ENCODE data around the gene FKBP5. TPM values are rescaled to one million over a fixed set of nuclear protein-coding genes. Genes with fewer than 3 reads are reported as not detected.
"Not testable (repeated sequence)": the region's sequence is repeated elsewhere in the genome, so short reads cannot be mapped to it uniquely, and the experiment has no call there.

The FKBP5 gene
- total RNA-seq (2014; rRNA removed; shearing (Covaris generic); ENCODE audit: low replicate concordance), result 4.3 and 6.9 TPM in 2 replicates

DNA sequence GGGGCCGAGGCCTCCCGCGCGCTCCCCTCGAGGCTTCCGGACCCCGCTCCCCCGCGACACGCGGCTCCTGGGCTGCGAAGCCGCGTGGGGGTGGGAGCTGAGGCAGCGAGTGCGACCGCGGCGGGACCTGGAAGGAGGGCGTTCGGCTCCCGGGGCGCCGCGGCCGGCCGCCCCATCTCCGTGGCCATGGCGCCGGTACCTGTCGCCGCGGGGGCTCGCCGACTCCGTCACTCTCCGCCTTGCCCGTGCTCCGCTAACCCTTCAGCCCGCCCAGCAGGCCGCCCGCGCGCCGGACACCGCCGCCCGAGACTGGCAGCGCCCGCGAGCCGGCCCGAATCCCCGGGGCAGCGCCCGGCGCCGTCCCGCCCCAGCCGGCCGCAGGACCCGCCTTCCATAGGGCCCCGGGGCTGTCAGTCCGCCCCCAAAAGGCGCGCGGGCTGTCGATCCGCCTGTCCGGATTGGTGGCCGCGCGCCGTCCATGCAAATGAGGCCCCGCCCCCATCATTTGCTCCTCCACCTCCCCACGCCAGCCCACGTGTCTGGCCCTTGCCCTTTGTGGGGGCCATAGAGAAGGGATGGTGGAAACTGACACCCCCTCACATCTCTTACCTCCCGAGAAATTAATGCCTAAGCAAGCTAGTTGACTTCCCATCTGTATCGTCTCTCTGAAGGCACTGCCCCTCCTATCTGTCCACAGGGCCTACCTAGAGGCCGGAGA lies at the start of gene FKBP5:
TSS of gene FKBP5 (minus strand) at position 311 of the 718 bp plus-strand sequence. CDS start 46,091 bp downstream, outside the sequence.
- DNase-seq (ENCODE audit: low read depth), result peak; percentile 91
- in situ Hi-C loops (cut with HindIII; ENCODE audit: low pct_unique_long_range_greater_than_20kb, low sequenced_read_pairs), result no loop called here

DNA sequence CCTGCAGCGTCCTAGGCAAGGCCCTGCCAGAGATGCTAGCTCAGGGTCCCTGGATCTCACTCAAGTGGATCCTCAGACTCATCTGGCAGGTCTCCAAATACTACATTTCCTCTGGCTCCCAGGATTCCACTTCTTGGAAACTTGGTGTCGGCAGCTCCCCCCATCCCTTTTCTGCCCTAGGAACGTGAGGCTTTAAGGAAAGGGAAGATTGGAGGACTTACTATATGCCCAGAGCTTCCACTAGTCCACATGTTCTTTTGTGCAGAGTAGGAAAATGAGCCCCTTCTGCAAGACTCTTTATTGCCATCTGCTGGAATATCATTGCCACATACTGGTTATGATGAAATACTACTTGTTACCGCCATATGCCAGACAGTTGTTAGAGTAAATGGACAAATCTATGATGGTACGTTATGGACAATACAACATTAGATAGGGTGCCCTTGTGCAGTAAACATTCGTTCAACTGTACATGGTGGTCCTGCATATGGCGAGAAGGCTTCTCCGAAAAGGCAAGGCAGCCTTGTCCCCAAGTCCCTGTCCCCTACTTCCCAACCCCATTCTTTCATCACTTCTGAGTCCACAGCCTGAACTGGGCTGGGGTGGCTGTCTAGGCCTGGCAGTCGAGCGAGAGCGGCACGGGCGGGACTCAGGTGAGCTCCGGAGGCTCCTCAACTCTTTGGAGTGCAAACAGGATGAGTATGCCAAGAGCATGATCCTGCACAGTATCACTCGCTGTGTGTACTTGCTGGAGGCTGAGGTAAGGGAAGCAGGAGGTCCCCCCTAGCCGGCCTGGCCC lies 48.9 kb upstream of the FKBP5 start:
- in situ Hi-C loops (cut with HindIII; ENCODE audit: low pct_unique_long_range_greater_than_20kb, low sequenced_read_pairs), result no loop called here
- DNase-seq (ENCODE audit: low read depth), result peak; percentile 70

DNA sequence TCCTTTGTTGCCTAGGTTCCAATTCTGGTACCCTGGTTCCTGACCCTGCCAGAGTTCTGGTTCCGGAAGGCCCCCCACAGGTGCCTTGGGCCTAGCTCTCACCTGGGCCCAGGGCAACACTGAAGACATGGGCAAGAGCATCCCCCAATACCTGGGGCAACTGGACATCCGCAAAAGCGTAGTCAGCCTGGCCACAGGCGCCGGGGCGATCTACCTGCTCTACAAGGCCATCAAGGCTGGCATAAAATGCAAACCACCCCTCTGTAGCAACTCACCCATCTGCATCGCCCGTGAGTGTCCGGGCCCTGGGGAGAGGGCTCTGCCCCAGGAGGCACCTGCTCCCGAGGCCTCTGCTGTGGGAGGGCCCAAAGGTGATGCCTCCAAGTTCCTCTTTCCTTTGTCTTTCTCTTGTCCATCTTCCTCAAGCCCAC lies 48.3 kb upstream of the FKBP5 start, which contains the start of gene ARMC12:
TSS of gene ARMC12 (plus strand) at position 51 of the 431 bp plus-strand sequence. CDS start at position 128, 77 bp downstream.
- no peak for DNase-seq (ENCODE audit: low read depth)
- in situ Hi-C loops (cut with HindIII; ENCODE audit: low pct_unique_long_range_greater_than_20kb, low sequenced_read_pairs), result no loop called here

DNA sequence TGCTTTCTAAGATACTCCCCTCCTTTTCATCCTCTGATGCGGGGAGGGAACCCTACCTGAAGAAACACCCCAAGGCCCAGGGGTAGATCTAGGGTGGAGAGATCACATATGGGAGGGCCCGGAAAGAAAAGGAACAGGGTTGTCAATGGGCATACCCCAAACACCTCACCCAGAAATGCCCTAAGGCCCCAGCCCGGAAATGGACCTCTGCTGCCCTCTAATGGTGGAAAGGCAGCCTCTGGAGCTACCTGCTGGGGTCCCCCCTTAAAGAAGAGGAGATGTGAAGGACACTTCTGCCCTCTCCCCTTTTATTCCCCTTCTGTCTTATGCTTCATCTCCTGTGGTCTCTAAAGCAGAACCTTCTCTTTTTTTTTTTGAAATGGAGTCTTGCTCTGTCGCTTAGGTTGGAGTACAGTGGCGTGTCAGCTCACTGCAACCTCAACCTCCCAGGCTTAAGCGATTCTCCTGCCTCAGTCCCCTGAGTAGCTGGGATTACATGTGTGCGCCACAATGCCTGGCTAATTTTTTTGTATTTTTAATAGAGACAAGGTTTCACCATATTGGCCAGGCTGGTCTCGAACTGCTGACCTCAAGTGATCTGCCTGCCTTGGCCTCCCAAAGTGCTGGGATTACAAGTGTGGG lies 47.7 kb upstream of the FKBP5 start:
- in situ Hi-C loops (cut with HindIII; ENCODE audit: low pct_unique_long_range_greater_than_20kb, low sequenced_read_pairs), result no loop called here
- peak; percentile 56 for DNase-seq (ENCODE audit: low read depth)

DNA sequence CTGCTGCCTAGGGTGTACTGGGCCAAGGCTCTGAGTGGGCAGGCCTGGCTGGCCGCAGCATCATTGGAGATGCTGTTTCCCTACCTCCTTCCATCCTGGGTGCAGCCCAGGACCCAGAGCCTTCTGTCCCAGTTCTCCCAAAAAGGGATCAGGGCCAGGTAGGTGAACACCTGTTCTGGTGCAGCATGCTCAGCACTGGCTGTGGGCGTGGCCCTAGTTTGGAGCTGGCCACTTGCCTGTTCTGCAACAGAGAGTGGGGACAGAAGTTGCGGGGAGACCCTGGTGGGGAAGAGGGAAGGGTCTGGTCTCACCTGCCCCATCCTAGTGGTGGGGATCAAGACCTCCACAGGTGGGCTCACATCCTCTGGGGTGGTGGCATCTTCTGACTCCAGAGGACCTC lies 46.7 kb upstream of the FKBP5 start:
- DNase-seq (ENCODE audit: low read depth), result no peak
- in situ Hi-C loops (cut with HindIII; ENCODE audit: low pct_unique_long_range_greater_than_20kb, low sequenced_read_pairs), result no loop called here

DNA sequence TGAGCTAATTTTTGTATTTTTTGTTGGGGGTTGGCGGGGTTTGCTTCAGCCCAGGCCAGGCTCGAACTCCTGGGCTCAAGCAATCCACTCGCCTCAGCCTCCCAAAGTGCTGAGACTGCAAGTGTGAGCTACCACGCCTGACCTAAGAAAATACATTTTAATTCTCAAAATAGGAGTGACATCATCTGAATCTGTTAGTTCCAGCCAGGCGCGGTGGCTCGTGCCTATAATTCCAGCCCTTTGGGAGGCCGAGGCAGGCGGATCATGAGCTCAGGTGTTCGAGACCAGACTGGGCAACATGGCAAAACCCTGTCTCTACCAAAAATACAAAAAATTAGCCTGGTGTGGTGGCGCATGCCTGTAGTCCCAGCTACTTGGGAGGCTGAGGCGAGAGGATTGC lies 45.6 kb upstream of the FKBP5 start:
- in situ Hi-C loops (cut with HindIII; ENCODE audit: low pct_unique_long_range_greater_than_20kb, low sequenced_read_pairs); DNase-seq (ENCODE audit: low read depth): not testable (repeated sequence)

DNA sequence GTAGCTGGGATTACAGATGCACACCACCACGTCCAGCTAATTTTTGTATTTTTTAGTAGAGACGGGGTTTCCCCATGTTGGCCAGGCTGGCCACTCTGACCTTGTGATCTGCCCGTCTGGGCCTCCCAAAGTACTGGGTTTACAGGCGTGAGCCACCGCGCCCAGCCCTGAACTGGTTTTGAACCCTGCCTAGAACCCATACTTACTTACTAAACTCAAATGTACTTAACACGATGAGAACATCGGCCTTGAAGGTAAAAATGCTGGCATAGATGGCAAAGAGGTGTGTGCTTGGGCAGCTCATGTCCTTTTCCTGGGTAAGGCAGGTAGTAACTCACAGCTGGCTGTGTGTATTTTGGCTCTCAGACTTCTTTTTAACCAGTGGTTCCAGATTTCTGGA lies 44.9 kb upstream of the FKBP5 start:
- in situ Hi-C loops (cut with HindIII; ENCODE audit: low pct_unique_long_range_greater_than_20kb, low sequenced_read_pairs), result no loop called here
- DNase-seq (ENCODE audit: low read depth), result no peak

DNA sequence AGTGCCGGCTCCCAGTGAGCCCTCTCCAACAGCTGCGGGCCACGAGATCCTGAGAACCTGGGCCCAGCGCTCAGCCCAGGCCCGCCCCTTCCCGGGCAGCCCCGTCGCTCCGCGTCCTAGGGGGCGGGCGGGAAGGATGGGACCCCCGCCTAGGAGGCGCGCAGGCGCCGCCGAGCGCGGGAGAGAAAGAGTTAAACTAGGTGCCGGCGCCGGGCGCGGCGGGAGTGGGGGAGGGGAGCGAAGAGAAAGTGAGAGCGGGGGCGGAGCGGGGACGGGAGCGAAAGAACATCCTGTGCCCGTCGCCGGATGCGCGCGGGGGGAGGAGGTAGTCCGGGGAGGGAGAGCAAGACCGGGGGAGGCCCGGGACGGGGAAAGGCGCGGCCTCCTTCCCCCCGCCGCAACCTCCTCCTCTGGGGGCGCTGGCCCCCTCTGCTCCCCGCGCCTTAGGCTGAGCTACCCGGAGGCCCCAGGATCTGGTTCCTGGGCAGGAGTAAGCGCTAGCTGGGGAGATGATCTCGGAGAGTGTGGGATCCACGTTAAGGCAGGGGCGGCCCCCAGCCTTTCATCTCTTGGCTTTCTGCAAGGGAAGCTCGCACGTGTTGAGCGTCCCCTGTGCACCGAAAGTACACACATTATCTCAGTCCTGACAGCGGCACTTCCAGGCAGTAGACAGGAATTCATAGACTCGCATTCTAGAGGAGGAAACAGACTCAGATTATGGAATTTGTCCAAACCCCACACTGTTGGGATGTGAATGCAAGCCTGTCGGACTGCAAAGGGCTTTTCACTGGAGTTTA lies 43.2 kb upstream of the FKBP5 start:
- in situ Hi-C loops (cut with HindIII; ENCODE audit: low pct_unique_long_range_greater_than_20kb, low sequenced_read_pairs), result no loop called here

DNA sequence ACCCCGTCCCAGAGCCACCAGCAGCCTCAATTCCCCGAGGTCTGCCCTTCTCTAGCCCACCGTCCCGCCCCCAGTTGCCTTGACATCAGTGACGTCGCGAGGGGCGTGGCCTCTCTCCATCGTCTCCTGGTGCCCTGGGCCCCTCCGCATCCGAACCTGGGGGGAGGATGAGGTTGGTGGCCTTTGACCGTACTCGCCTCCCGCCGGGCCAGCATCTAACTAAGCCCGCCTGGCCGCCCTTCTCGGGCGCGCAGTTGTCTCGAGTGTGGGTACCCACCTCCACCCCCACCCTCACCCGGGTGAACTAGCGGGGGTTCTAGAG lies 42.7 kb upstream of the FKBP5 start:
- DNase-seq (ENCODE audit: low read depth), result peak; percentile 87
- in situ Hi-C loops (cut with HindIII; ENCODE audit: low pct_unique_long_range_greater_than_20kb, low sequenced_read_pairs), result no loop called here

More for the DNA sequence above, 43.2 kb upstream of the FKBP5 start:
- DNase-seq (ENCODE audit: low read depth), result peak; percentile 86

DNA sequence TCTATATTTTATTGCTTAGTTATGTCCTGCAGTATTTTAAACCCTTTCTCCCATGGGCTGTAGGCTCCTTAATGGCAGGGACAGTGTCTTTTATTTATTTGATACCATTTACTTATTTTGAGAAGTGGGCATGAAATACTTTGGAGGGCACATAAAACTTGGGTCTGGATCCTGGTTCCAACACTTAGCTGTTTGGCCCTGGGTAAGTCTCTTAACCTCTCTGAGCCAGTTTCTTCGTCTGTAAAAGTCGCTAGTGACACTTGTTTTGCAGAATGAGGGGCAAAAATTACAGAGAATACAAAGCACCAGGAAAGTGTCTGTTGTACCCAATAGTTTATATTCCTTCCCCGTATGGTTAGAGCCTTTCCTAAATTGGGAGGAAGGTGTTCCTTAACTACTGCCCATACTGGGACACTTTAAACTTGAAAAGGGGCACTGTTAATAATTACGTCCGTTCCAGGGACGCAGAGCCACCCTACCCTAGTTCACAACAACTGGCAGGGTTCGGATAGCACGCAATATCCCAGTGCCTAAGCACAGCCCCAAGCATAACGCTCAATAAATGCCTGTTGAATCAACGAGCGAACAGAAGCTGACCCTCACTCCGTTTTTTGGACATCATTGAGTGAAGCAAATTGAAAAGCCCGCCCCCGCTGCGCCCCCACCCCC lies 42.2 kb upstream of the FKBP5 start:
- DNase-seq (ENCODE audit: low read depth), result peak; percentile 18
- in situ Hi-C loops (cut with HindIII; ENCODE audit: low pct_unique_long_range_greater_than_20kb, low sequenced_read_pairs), result no loop called here

DNA sequence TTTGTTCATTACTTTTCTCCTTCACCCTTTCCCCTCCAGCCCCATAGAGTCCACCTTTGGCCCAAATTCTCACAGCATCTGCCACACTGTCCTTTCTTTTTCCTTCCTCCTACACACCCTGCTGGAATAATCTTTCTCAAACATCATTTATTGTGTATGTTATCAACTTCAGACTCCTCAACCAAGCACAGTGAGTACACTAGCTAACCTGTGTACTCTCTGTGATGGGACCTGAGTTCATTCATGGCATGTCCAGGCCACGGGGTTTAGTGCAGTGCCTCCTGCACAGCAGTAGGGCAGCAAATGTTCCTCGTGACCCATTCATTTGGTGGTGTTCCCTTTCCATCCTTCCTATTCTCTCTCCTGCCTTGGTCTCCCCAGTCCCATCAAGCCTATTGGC lies 41.0 kb upstream of the FKBP5 start:
- DNase-seq (ENCODE audit: low read depth), result no peak
- in situ Hi-C loops (cut with HindIII; ENCODE audit: low pct_unique_long_range_greater_than_20kb, low sequenced_read_pairs), result no loop called here

DNA sequence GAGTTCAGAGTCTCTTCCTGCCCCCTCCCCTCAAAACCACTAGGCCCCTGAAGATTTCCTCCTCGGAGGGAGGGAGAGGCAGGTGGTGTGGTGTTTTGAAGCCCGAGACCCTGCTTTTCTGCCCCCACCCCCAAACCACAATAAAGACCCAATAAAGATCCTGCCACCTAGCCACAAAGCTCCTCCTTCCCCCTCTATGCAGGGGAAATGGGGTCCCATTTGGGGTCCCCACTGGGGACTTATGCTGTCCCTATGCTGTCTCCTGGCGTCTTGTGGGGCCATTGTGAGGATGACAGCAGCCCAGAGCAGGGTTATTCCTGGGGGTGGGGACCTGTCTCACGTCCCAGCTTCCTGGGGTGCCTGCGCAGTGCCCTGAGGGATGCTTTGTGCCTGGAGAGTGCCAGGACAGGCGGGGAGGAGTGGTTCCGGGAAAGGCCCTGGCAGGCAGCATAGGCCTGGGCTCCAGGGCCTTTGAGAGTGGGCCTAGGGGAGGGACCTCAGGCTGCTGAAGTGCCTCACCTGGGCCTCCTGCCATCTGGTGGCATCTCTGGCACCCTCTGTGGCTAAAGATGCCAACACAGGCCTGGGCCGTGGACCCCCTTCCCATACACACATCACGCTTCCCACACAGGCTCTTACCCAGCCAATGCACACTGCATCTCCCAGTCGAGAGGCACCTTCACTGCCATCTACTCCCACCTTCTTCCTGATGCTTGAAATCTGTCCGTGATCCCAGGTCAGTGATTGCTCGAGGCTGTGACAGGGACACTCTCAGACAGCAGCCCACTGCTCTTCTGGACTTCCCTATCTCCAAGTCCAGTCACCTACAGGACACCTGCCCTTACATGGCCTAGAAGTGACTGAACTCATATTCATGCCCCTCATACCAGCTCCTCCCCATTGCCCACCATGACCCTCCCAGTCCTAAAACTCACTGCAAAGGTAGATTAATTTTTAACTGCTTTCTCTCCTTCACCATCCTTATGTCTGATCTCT lies 40.3 kb upstream of the FKBP5 start:
- DNase-seq (ENCODE audit: low read depth), result peak; percentile 22
- in situ Hi-C loops (cut with HindIII; ENCODE audit: low pct_unique_long_range_greater_than_20kb, low sequenced_read_pairs), result no loop called here

DNA sequence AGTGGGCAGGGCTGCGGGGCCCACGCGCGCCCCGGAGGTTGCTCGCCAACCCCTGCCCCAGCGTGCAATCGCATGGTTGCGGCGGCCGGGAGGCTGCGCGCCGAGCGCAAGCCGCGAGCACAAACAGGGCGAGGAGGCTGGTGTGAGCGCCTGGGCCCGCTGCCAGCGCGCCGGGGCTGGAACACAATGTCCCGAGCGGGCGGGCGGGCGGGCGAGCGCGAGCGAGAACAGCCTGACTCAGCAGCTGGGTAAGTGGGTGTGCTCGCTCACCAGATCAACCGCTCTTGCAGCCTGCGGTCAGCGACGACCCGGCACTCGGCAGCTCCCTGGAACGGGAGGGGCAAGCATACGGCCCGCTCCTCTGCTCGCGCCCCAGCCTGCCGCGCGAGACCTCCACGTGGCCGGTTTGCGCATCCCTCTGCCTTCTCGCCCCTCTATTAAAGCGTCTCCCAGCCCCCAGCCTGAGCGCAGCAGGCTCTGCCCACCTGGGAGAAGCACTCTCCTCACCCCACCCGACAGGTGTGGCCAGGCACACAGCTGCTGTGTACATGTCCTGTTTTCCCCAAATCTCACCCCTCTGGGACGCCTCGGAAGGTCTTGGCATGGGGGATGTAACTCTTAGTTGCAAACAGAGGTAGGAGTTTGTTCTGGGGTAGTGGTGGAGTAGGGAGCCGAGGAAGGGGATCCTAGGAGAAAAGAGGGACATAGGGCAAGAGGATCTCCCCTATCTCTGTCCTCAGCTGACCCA lies 39.4 kb upstream of the FKBP5 start:
- peak; percentile 85 for DNase-seq (ENCODE audit: low read depth)
- in situ Hi-C loops (cut with HindIII; ENCODE audit: low pct_unique_long_range_greater_than_20kb, low sequenced_read_pairs), result no loop called here

DNA sequence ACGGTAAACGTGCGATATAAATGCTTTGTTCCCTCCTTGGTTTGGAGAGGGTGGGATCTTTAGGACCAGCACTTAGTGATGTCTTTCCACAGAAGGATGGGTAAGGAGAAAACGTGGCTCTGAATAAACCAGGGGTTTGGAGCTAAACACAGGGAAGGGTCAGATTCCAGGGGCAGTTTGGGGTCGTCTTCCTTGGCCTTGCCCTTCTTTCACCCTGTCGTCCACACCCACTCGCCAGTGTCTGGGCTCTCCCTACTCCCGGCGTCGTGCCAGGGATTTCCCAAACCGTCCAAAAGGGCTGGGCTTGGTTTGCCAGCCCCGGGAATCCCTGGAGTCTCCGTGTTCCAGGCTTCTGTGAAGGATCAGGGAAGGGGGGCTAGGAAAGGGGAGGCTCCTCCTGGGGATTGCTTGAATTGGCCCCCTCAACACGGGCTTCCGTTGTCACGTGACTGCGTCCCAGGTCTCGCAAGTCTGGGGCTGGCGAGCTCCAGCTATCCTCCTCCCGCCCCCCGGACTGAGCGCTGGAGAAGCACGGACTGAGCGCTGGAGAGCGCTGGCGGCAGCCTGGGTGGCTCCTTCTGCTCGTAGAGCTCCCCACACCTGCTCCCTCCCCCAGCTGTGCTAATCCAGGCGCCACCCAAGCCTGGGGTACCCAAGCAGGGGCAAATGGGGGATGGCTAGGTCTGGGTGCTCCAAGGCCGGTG lies 38.7 kb upstream of the FKBP5 start:
- in situ Hi-C loops (cut with HindIII; ENCODE audit: low pct_unique_long_range_greater_than_20kb, low sequenced_read_pairs), result no loop called here
- peak; percentile 84 for DNase-seq (ENCODE audit: low read depth)

DNA sequence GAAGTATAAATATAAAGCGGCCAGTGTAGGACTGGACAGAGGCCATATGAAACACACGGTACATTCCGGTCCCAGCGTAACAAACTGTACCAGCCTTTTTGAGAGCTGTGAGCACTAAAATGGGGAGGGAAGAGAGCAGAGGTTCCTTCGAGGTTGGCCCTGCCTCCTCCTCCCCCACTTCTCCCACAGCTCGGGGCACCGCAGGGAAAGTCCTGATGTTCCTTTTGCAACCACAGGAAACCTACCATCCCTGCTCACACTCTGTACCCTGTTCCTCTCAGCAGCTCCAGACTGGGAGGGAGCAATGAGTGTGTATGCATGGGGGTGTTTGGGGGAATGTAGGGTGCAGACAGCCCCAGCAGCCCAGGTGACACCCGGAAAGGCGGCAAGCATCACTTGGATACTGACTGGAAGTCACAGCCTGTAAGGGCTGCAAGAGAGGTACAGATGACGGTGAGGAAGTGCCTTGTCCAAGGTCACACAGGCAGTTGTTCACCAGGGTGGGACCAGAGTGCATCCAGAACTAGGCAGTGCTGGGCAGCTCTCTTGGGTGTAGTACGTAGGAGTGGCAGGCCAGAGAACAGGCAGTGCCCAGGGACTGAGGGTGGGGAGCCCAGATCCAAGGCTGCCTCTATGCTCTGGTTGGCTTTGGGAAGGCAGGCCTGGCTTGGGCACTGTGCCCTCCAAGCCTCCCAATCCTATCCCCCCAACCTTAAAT lies 37.2 kb upstream of the FKBP5 start:
- no peak for DNase-seq (ENCODE audit: low read depth)
- in situ Hi-C loops (cut with HindIII; ENCODE audit: low pct_unique_long_range_greater_than_20kb, low sequenced_read_pairs), result no loop called here
